Measurements from ENCODE around the gene SLC1A4. TPM values are rescaled to one million over a fixed set of nuclear protein-coding genes. Genes with fewer than 3 reads are reported as not detected.
A peak's percentile ranks its signal among the peaks of the same experiment; 100 is the strongest.

The SLC1A4 gene
- total and polyA plus RNA-seq, 10 of the 15 experiments (the other 5 are each of a cell fraction or from before 2014, with no cell fraction given) = 10.8 to 43.2 (median 27.7) TPM

DNA sequence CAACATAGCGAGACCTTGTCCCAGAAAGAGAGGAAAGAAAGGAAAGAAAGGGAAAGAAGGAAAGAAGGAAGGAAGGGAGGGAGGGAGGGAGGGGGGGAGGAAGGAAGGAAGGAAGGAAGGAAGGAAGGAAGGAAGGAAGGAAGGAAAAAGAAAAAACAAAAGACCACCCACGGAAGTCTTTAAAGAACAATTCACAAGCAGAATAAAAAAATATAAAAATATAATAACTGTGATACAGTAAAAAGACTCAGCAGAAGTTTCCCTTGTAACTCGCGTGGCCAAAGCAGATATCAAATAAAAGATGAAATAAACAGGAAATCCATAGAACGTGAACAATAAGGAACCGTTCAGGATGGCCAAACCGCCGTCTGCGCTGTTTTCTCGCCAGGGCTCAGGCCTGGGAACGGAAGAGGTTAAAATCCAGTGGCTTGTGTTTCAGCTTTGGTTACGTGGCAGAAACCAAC, 1.2 kb upstream of the SLC1A4 start (continued):
- TF ChIP-seq, protein P1, sequence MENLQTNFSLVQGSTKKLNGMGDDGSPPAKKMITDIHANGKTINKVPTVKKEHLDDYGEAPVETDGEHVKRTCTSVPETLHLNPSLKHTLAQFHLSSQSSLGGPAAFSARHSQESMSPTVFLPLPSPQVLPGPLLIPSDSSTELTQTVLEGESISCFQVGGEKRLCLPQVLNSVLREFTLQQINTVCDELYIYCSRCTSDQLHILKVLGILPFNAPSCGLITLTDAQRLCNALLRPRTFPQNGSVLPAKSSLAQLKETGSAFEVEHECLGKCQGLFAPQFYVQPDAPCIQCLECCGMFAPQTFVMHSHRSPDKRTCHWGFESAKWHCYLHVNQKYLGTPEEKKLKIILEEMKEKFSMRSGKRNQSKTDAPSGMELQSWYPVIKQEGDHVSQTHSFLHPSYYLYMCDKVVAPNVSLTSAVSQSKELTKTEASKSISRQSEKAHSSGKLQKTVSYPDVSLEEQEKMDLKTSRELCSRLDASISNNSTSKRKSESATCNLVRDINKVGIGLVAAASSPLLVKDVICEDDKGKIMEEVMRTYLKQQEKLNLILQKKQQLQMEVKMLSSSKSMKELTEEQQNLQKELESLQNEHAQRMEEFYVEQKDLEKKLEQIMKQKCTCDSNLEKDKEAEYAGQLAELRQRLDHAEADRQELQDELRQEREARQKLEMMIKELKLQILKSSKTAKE (IDR thresholded peaks at IDR 0.05; ENCODE audit: low read depth, poor library complexity, severe bottlenecking) = peak; percentile 47
- TF ChIP-seq HDGF (IDR thresholded peaks at IDR 0.05) (no peak), BMI1 (IDR thresholded peaks at IDR 0.05; ENCODE audit: borderline replicate concordance) (no peak), ZBED1 (IDR thresholded peaks at IDR 0.05; ENCODE audit: borderline replicate concordance) (peak; percentile 63; the same call in 1 of the 2 replicates), MTA2 (IDR thresholded peaks at IDR 0.05; ENCODE audit: low read depth) (peak; percentile 43), DPF2 (IDR thresholded peaks at IDR 0.05) (no peak), SMAD1 (IDR thresholded peaks at IDR 0.05; ENCODE audit: low read depth, partially characterized antibody) (no peak), IKZF2 (IDR thresholded peaks at IDR 0.05) (peak; percentile 81 to 84), IKZF1 (conservative IDR thresholded peaks at IDR 0.05) (peak; percentile 12), ZSCAN29 (IDR thresholded peaks at IDR 0.05) (no peak), ZNF274 (IDR thresholded peaks at IDR 0.05; ENCODE audit: insufficient read depth, insufficient read length) (no peak), RAD51 (IDR thresholded peaks at IDR 0.05) (no peak), PML (IDR thresholded peaks at IDR 0.05; ENCODE audit: low read length) (no peak), POLR2AphosphoS2 (IDR thresholded peaks at IDR 0.05; ENCODE audit: low read depth, low read length) (no peak), TBL1XR1 (IDR thresholded peaks at IDR 0.05; ENCODE audit: low read depth, low read length) (no peak), TCF3 (IDR thresholded peaks at IDR 0.05; ENCODE audit: borderline replicate concordance, insufficient read depth, low read depth, low read length) (no peak), SUPT20H (IDR thresholded peaks at IDR 0.05; ENCODE audit: borderline replicate concordance, control insufficient read depth, low read depth, low read length) (no peak), SP1 (IDR thresholded peaks at IDR 0.05; ENCODE audit: low read depth, low read length) (no peak), IRF4 (IDR thresholded peaks at IDR 0.05; ENCODE audit: low read depth, low read length) (0 out of 2 replicates have a peak, but pooled peaks have one; percentile 18), GABPA (IDR thresholded peaks at IDR 0.05; ENCODE audit: low read depth) (0 out of 2 replicates have a peak, but pooled peaks have one; percentile 25), RUNX3 (IDR thresholded peaks at IDR 0.05; ENCODE audit: low read length) (peak; percentile 94), NR2F1 (conservative IDR thresholded peaks at IDR 0.05) (no peak), MTA3 (IDR thresholded peaks at IDR 0.05; ENCODE audit: borderline replicate concordance, low read length) (0 out of 2 replicates have a peak, but pooled peaks have one; percentile 4), NFIC (IDR thresholded peaks at IDR 0.05; ENCODE audit: low read depth, low read length) (0 out of 2 replicates have a peak, but pooled peaks have one; percentile 65), HCFC1 (IDR thresholded peaks at IDR 0.05; ENCODE audit: low read length) (no peak), KLF5 (IDR thresholded peaks at IDR 0.05; ENCODE audit: partially characterized antibody) (no peak), BCL11A (IDR thresholded peaks at IDR 0.05; ENCODE audit: low read depth, low read length) (no peak; the same call in 1 of the 2 replicates), MXI1 (IDR thresholded peaks at IDR 0.05; ENCODE audit: low read depth, low read length) (no peak), ZNF24 (IDR thresholded peaks at IDR 0.05) (no peak)
- TF ChIP-seq, protein P2, sequence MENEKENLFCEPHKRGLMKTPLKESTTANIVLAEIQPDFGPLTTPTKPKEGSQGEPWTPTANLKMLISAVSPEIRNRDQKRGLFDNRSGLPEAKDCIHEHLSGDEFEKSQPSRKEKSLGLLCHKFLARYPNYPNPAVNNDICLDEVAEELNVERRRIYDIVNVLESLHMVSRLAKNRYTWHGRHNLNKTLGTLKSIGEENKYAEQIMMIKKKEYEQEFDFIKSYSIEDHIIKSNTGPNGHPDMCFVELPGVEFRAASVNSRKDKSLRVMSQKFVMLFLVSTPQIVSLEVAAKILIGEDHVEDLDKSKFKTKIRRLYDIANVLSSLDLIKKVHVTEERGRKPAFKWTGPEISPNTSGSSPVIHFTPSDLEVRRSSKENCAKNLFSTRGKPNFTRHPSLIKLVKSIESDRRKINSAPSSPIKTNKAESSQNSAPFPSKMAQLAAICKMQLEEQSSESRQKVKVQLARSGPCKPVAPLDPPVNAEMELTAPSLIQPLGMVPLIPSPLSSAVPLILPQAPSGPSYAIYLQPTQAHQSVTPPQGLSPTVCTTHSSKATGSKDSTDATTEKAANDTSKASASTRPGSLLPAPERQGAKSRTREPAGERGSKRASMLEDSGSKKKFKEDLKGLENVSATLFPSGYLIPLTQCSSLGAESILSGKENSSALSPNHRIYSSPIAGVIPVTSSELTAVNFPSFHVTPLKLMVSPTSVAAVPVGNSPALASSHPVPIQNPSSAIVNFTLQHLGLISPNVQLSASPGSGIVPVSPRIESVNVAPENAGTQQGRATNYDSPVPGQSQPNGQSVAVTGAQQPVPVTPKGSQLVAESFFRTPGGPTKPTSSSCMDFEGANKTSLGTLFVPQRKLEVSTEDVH (IDR thresholded peaks at IDR 0.05; ENCODE audit: low read depth, partially characterized antibody) = no peak
- TF ChIP-seq, protein P3, sequence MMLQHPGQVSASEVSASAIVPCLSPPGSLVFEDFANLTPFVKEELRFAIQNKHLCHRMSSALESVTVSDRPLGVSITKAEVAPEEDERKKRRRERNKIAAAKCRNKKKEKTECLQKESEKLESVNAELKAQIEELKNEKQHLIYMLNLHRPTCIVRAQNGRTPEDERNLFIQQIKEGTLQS (IDR thresholded peaks at IDR 0.05; ENCODE audit: borderline replicate concordance, extremely low read depth, low read depth, low read length) = no peak

Data from GM12878 (cell line).